SK-N-SH (cell line): ENCODE results near the gene MAPK8IP3. TPM values are rescaled to one million over a fixed set of nuclear protein-coding genes. Genes with fewer than 3 reads are reported as not detected.

Source experiments
- CTCF ChIA-PET: fragments of 300-600, 350-600 bp; formaldehyde crosslinking; extraction: SDS; loops from one replicate; lab custom pipeline; 2021; lab: Yijun Ruan, JAX
- POLR2A ChIA-PET: fragments of 350-600 bp; sonication (Branson Sonifier 250); formaldehyde crosslinking; extraction: SDS; loops from one replicate; lab custom pipeline; 2020; ENCODE audit warnings: antibody characterized with exemption, inconsistent platforms; lab: Yijun Ruan, JAX
- DNase-seq: peaks from one replicate; pipeline ENCODE4 v3.0.0; 2012
- H2AFZ ChIP-seq: fragments of 200-600 bp; sonication (generic); 2 replicates; pipeline ENCODE4 v1.8.1; 2016; ENCODE audit warnings: antibody characterized with exemption, mild to moderate bottlenecking, low read depth
- H3F3A ChIP-seq: fragments of 200-600 bp; sonication (generic); replicated peaks from 2 replicates; pipeline ENCODE3; 2016; ENCODE audit warnings: antibody characterized with exemption, mild to moderate bottlenecking; ENCODE audit not compliant: insufficient read depth
- H3K27ac ChIP-seq, 2 experiments: fragments of 200-500 bp in 1 of 2; fragments of 200-600 bp in 1 of 2; sonication (Bioruptor generic) in 1 of 2; sonication (generic), shearing (Covaris generic) in 1 of 2; 2 replicates each; pipeline versions ENCODE4 v1.5.1 to v1.6.1; 2014 to 2016; ENCODE audit warnings: low read depth in 2 of 2, inconsistent platforms in 1 of 2, low read length in 1 of 2, mild to moderate bottlenecking in 1 of 2, mixed read lengths in 1 of 2
- H3K27me3 ChIP-seq: fragments of 200-600 bp; sonication (generic), shearing (Covaris generic); 2 replicates; pipeline ENCODE4 v1.6.1; 2016; ENCODE audit warnings: mixed run types; ENCODE audit not compliant: insufficient read depth
- H3K36me3 ChIP-seq, 2 experiments: fragments of 200-500 bp in 1 of 2; fragments of 200-600 bp in 1 of 2; sonication (Bioruptor generic) in 1 of 2; sonication (generic) in 1 of 2; replicated peaks in 1 of 2; 2 replicates each; pipeline versions ENCODE3 to v1.5.1; 2014 to 2016; ENCODE audit warnings: low read length in 1 of 2, mild to moderate bottlenecking in 1 of 2; ENCODE audit not compliant: insufficient read depth in 2 of 2, control insufficient read depth in 1 of 2
- H3K4me1 ChIP-seq, 2 experiments: fragments of 200-500 bp in 1 of 2; fragments of 200-600 bp in 1 of 2; sonication (Bioruptor generic) in 1 of 2; sonication (generic), shearing (Covaris generic) in 1 of 2; 2 replicates each; pipeline versions ENCODE4 v1.5.1 to v1.6.1; 2014 to 2016; ENCODE audit warnings: low read depth in 1 of 2, low read length in 1 of 2, mixed run types in 1 of 2; ENCODE audit not compliant: insufficient read depth in 2 of 2, control insufficient read depth in 1 of 2
- H3K4me2 ChIP-seq: fragments of 200-600 bp; sonication (generic), shearing (Covaris generic); 2 replicates; pipeline ENCODE4 v1.6.1; 2017; ENCODE audit warnings: mixed run types
- H3K4me3 ChIP-seq, 2 experiments: fragments of 200-500 bp in 1 of 2; fragments of 200-600 bp in 1 of 2; sonication (Bioruptor generic) in 1 of 2; sonication (generic), shearing (Covaris generic) in 1 of 2; 2 replicates each; pipeline versions ENCODE4 v1.5.1 to v1.8.1; 2014 to 2016; ENCODE audit warnings: low read depth in 2 of 2, inconsistent platforms in 1 of 2, low read length in 1 of 2, mild to moderate bottlenecking in 1 of 2, mixed read lengths in 1 of 2, moderate library complexity in 1 of 2
- H3K79me2 ChIP-seq: fragments of 200-600 bp; sonication (generic); 2 replicates; pipeline ENCODE4 v1.8.1; 2017; ENCODE audit warnings: mild to moderate bottlenecking; ENCODE audit not compliant: insufficient read depth
- H3K9ac ChIP-seq: fragments of 200-600 bp; sonication (generic); 2 replicates; pipeline ENCODE4 v1.6.1; 2017; ENCODE audit warnings: mixed run types
- H3K9me2 ChIP-seq: fragments of 200-600 bp; sonication (generic); 2 replicates; pipeline ENCODE4 v1.6.1; 2017; ENCODE audit warnings: mixed run types
- H3K9me3 ChIP-seq: fragments of 200-600 bp; sonication (generic); 2 replicates; pipeline ENCODE4 v1.6.1; 2017; ENCODE audit warnings: mixed run types, mild to moderate bottlenecking, moderate library complexity
- H4K20me1 ChIP-seq: fragments of 200-600 bp; sonication (generic); 2 replicates; pipeline ENCODE4 v1.6.1; 2017; ENCODE audit warnings: mild to moderate bottlenecking, mixed run types; ENCODE audit not compliant: insufficient read depth
- EP300 ChIP-seq, 2 experiments: IDR thresholded peaks; 2 replicates each; pipeline versions ENCODE4 v1.4.0 to v1.6.1; 2012; ENCODE audit warnings: borderline replicate concordance in 1 of 2, low read depth in 1 of 2, low read length in 1 of 2
- EZH2phosphoT487 ChIP-seq: fragments of 200-600 bp; sonication (generic); IDR thresholded peaks from 2 replicates; pipeline ENCODE4 v1.6.1; 2017; ENCODE audit warnings: low read depth, mixed run types, mild to moderate bottlenecking, antibody characterized with exemption, moderate library complexity, borderline replicate concordance
- FOSL2 ChIP-seq: IDR thresholded peaks from 2 replicates; pipeline ENCODE4 v1.4.0; 2012; ENCODE audit warnings: low read depth, mild to moderate bottlenecking, moderate library complexity, borderline replicate concordance
- FOXJ3 ChIP-seq: sonication (generic); formaldehyde crosslinking; IDR thresholded peaks from 2 replicates; pipeline ENCODE4 v1.5.1; 2020; ENCODE audit warnings: mild to moderate bottlenecking, missing genetic modification reagents
- FOXM1 ChIP-seq: IDR thresholded peaks from 2 replicates; pipeline ENCODE4 v1.4.0; 2012; ENCODE audit warnings: low read depth, mild to moderate bottlenecking
- GABPA ChIP-seq: IDR thresholded peaks from 2 replicates; pipeline ENCODE4 v1.4.0; 2012; ENCODE audit warnings: low read depth, mild to moderate bottlenecking
- GATA2 ChIP-seq: sonication (generic); formaldehyde crosslinking; IDR thresholded peaks from 2 replicates; pipeline ENCODE4 v1.5.0; 2020; ENCODE audit warnings: mild to moderate bottlenecking, missing genetic modification reagents
- JUND ChIP-seq: IDR thresholded peaks from 2 replicates; pipeline ENCODE4 v1.4.0; 2012
- MEF2A ChIP-seq: IDR thresholded peaks from 2 replicates; pipeline ENCODE4 v1.4.0; 2012; ENCODE audit warnings: low read depth, borderline replicate concordance
- MXI1 ChIP-seq: IDR thresholded peaks from 2 replicates; pipeline ENCODE4 v1.6.1; 2012; ENCODE audit warnings: mild to moderate bottlenecking, low read depth, low read length, improper control_type of control experiment
- PBX3 ChIP-seq: IDR thresholded peaks from 2 replicates; pipeline ENCODE4; 2012
- RCOR1 ChIP-seq: fragments of 150-350 bp; IDR thresholded peaks from 2 replicates; pipeline ENCODE4 v1.6.1; 2017; ENCODE audit warnings: antibody characterized with exemption, low read length
- SIN3A ChIP-seq: IDR thresholded peaks from 2 replicates; pipeline ENCODE4 v1.6.1; 2012; ENCODE audit warnings: low read depth, mild to moderate bottlenecking, low read length, moderate library complexity, borderline replicate concordance
- SMC3 ChIP-seq: IDR thresholded peaks from 2 replicates; pipeline ENCODE4 v1.6.1; 2012; ENCODE audit warnings: low read depth, low read length, improper control_type of control experiment
- TCF12 ChIP-seq: IDR thresholded peaks from 2 replicates; pipeline ENCODE4 v1.4.0; 2012
- ZBTB33 ChIP-seq: IDR thresholded peaks from 2 replicates; pipeline ENCODE4 v1.4.0; 2012; ENCODE audit warnings: low read depth, borderline replicate concordance
- WGBS: methylation state at CpG from one replicate; pipeline ENCODE4 v1.1.6; 2017; ENCODE audit warnings: low lambda C conversion rate; 5-methylcytosine and 5-hydroxymethylcytosine counted together
- polyA plus RNA-seq, 3 experiments: library from polyadenylated mRNA; depleted of rRNA; stranded (reverse); fragments of >200 nt; gene quantifications; 2 replicates each; pipeline ENCODE4 v1.2.3, GENCODE V29; 2012
- TF ChIP-seq, protein P1 (sequence below): IDR thresholded peaks from 2 replicates; pipeline ENCODE4 v1.4.0; 2012; ENCODE audit warnings: low read depth, borderline replicate concordance
- TF ChIP-seq, protein P2 (sequence below): fragments of 200-600 bp; sonication (generic); IDR thresholded peaks from 2 replicates; pipeline ENCODE4 v1.6.1; 2017; ENCODE audit warnings: antibody characterized with exemption, mild to moderate bottlenecking, moderate library complexity

Gene MAPK8IP3
- polyA plus RNA-seq, 1 of the 3 experiments (the other 2 are of a cell fraction): 57.3 TPM

GRCh38 chr16:1743376-1744337 is 37.7 kb downstream of the MAPK8IP3 start:
- Histone ChIP-seq H2AFZ (no peak overlapping the region), H3K27ac (no peak overlapping the region), H3K4me1 (no peaks in the 10 kb centered on the region), H3K9me3 (no peaks in the 10 kb centered on the region), H3K79me2 (0 out of 2 replicates have a peak, but pooled peaks cover 4% of the 10 kb centered on the region), H3K4me2 (no peak overlapping the region), H3K9me2 (no peaks in the 10 kb centered on the region), H3K9ac (no peak overlapping the region), H3F3A (peaks cover 14% of the 10 kb centered on the region), H3K27me3 (no peaks in the 10 kb centered on the region), H4K20me1 (no peaks in the 10 kb centered on the region), H3K4me3 (no peak overlapping the region), H3K36me3 (peaks cover under 1 to 51% of the 10 kb centered on the region in 2 experiments)
- ChIA-PET CTCF (no interaction called here), POLR2A (no interaction called here)
- DNase-seq: no peak
- TF ChIP-seq EP300 (IDR thresholded peaks at IDR 0.05; ENCODE audit: borderline replicate concordance in 1 of 2, low read depth in 1 of 2, low read length in 1 of 2) (no peak), RCOR1 (no peak), TCF12 (no peak), GABPA (no peak), EZH2phosphoT487 (no peak), SIN3A (no peak), FOSL2 (no peak), PBX3 (no peak), GATA2 (CRISPR knock-in tag) (no peak), FOXJ3 (CRISPR knock-in tag) (no peak), MEF2A (no peak)
- TF ChIP-seq, protein P1, sequence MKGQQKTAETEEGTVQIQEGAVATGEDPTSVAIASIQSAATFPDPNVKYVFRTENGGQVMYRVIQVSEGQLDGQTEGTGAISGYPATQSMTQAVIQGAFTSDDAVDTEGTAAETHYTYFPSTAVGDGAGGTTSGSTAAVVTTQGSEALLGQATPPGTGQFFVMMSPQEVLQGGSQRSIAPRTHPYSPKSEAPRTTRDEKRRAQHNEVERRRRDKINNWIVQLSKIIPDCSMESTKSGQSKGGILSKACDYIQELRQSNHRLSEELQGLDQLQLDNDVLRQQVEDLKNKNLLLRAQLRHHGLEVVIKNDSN: no peak
- WGBS: 93% methylated on average over 23 of the region's 32 CpGs

DNA sequence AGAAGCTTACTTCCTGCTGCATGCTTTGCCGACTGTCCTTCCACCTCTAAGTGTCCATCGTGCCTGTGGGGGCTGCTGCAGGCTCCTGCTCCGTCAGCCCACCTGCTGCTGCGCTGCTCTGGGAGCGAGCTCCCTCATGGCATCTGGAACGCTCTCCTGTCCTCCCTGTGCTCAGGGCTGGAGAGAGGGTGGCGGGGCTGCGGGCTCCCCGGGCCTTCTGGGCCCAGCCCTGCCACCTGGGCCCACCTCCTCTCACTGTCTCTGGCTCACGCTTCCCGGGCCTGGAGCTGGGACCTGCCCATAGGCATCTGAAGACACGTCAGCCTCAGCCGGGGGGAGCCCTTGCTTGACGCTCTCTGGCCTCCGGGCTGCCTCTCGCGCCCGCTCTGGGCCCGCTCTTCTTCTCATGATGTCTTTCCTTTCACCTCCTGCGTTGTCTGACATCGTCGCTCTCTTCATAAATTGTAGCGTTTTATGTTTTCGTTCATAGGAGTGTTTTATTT is 38.4 kb downstream of the MAPK8IP3 start:
- POLR2A ChIA-PET: no interaction called here
- WGBS: 94% methylated on average over 16 of the region's 24 CpGs
- no peak for TF ChIP-seq SMC3
- no peak for TF ChIP-seq GATA2 (CRISPR knock-in tag)
- TF ChIP-seq JUND: no peak
- no peak for TF ChIP-seq PBX3
- TF ChIP-seq ZBTB33: no peak
- TF ChIP-seq MXI1: no peak
- no peak for TF ChIP-seq EZH2phosphoT487
- TF ChIP-seq FOXM1: no peak
- TF ChIP-seq, protein P2, sequence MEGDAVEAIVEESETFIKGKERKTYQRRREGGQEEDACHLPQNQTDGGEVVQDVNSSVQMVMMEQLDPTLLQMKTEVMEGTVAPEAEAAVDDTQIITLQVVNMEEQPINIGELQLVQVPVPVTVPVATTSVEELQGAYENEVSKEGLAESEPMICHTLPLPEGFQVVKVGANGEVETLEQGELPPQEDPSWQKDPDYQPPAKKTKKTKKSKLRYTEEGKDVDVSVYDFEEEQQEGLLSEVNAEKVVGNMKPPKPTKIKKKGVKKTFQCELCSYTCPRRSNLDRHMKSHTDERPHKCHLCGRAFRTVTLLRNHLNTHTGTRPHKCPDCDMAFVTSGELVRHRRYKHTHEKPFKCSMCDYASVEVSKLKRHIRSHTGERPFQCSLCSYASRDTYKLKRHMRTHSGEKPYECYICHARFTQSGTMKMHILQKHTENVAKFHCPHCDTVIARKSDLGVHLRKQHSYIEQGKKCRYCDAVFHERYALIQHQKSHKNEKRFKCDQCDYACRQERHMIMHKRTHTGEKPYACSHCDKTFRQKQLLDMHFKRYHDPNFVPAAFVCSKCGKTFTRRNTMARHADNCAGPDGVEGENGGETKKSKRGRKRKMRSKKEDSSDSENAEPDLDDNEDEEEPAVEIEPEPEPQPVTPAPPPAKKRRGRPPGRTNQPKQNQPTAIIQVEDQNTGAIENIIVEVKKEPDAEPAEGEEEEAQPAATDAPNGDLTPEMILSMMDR: no peak
- no peak for TF ChIP-seq RCOR1

More for the DNA sequence above, 38.4 kb downstream of the MAPK8IP3 start:
- Histone ChIP-seq H3K4me2 (no peak overlapping the region), H3K79me2 (0 out of 2 replicates have a peak, but pooled peaks cover 4% of the 10 kb centered on the region), H3K9ac (no peak overlapping the region), H3K27ac (no peak overlapping the region), H3K4me1 (no peaks in the 10 kb centered on the region), H3K36me3 (peaks cover 4 to 58% of the 10 kb centered on the region in 2 experiments), H3F3A (peaks cover 7% of the 10 kb centered on the region), H3K27me3 (no peaks in the 10 kb centered on the region), H2AFZ (no peak overlapping the region), H4K20me1 (no peaks in the 10 kb centered on the region), H3K9me3 (no peaks in the 10 kb centered on the region), H3K4me3 (no peak overlapping the region), H3K9me2 (no peaks in the 10 kb centered on the region)
- CTCF ChIA-PET: no interaction called here
- no peak for DNase-seq
